WTC11 (cell line): Measurements from ENCODE around the gene SNX8. TPM values are rescaled to one million over a fixed set of nuclear protein-coding genes. Genes with fewer than 3 reads are reported as not detected.
A peak's percentile ranks its signal among the peaks of the same experiment; 100 is the strongest.

Experiments
- ATAC-seq: fragments of 200-7000 bp; cut with Tn5 transposase; 2 replicates; pipeline ENCODE4 v1.10.0; 2021; ENCODE audit warnings: mild to moderate bottlenecking, moderate library complexity
- CTCF ChIA-PET: fragments of 300-600 bp; sonication (Branson Sonifier 250); formaldehyde crosslinking; loops from one replicate; lab custom pipeline; 2021; ENCODE audit warnings: antibody characterized with exemption; lab: Charles Lee
- POLR2A ChIA-PET: fragments of 350-600 bp; sonication (Branson Sonifier 250); formaldehyde crosslinking; loops from one replicate; lab custom pipeline; 2021; ENCODE audit warnings: antibody characterized with exemption; lab: Charles Lee
- DNase-seq: peaks from one replicate; pipeline ENCODE4 v3.0.0; 2021; ENCODE audit warnings: low spot score
- H3K27ac Mint-ChIP-seq: 2 replicates; pipeline ENCODE4 v1.8.0; 2021; ENCODE audit warnings: mixed read lengths
- H3K27me3 Mint-ChIP-seq: 2 replicates; pipeline ENCODE4 v1.8.0; 2021; ENCODE audit warnings: low read depth, mild to moderate bottlenecking, moderate library complexity, mixed read lengths
- H3K36me3 Mint-ChIP-seq: 2 replicates; pipeline ENCODE4 v1.8.0; 2021; ENCODE audit warnings: mixed read lengths
- H3K4me1 Mint-ChIP-seq: 2 replicates; pipeline ENCODE4 v1.8.0; 2022; ENCODE audit warnings: mixed read lengths
- H3K4me3 Mint-ChIP-seq: 2 replicates; pipeline ENCODE4 v1.8.0; 2021; ENCODE audit warnings: mild to moderate bottlenecking, moderate library complexity, mixed read lengths
- H3K9me3 Mint-ChIP-seq: 2 replicates; pipeline ENCODE4 v1.8.0; 2021; ENCODE audit warnings: mixed read lengths
- CREM ChIP-seq: sonication (generic); formaldehyde crosslinking; IDR thresholded peaks from 2 replicates; pipeline ENCODE4 v1.8.1; 2022; ENCODE audit warnings: mild to moderate bottlenecking, missing genetic modification reagents, moderate library complexity
- EMX1 ChIP-seq: fragments of 250-450 bp; sonication (Bioruptor Pico); IDR thresholded peaks from 2 replicates; pipeline ENCODE4 v1.8.0; 2021; ENCODE audit warnings: mild to moderate bottlenecking
- GABPB1 ChIP-seq: sonication (generic); formaldehyde crosslinking; IDR thresholded peaks from 2 replicates; pipeline ENCODE4 v1.8.1; 2023; ENCODE audit warnings: mild to moderate bottlenecking, missing genetic modification reagents
- IRF2 ChIP-seq: sonication (generic); formaldehyde crosslinking; IDR thresholded peaks from 2 replicates; pipeline ENCODE4 v1.8.0; 2022; ENCODE audit warnings: low read depth, missing genetic modification reagents, borderline replicate concordance
- MXD4 ChIP-seq: fragments of 250-450 bp; sonication (Bioruptor Pico); IDR thresholded peaks from 2 replicates; pipeline ENCODE4 v1.8.0; 2021; ENCODE audit warnings: mild to moderate bottlenecking, moderate library complexity, borderline replicate concordance
- MYBL2 ChIP-seq: sonication (generic); formaldehyde crosslinking; IDR thresholded peaks from 2 replicates; pipeline ENCODE4 v1.8.1; 2023; ENCODE audit warnings: mild to moderate bottlenecking, moderate library complexity, missing genetic modification reagents
- NFE2L1 ChIP-seq: sonication (generic); formaldehyde crosslinking; IDR thresholded peaks from 2 replicates; pipeline ENCODE4 v1.8.1; 2023; ENCODE audit warnings: missing genetic modification reagents
- SOX15 ChIP-seq: fragments of 250-450 bp; sonication (Bioruptor Pico); IDR thresholded peaks from 2 replicates; pipeline ENCODE4 v1.9.0; 2021; ENCODE audit warnings: mild to moderate bottlenecking
- ZBTB21 ChIP-seq: sonication (generic); formaldehyde crosslinking; IDR thresholded peaks from 2 replicates; pipeline ENCODE4 v1.8.1; 2023; ENCODE audit warnings: mild to moderate bottlenecking, missing genetic modification reagents, borderline replicate concordance
- total RNA-seq: library from RNA; stranded (reverse); gene quantifications from 3 replicates; pipeline ENCODE4 v1.2.3, GENCODE V29; 2021
- TF ChIP-seq, protein P1 (sequence below): sonication (generic); formaldehyde crosslinking; IDR thresholded peaks from 2 replicates; pipeline ENCODE4 v1.8.0; 2022; ENCODE audit warnings: mild to moderate bottlenecking, missing genetic modification reagents
- TF ChIP-seq, protein P2 (sequence below): sonication (generic); formaldehyde crosslinking; IDR thresholded peaks from 2 replicates; pipeline ENCODE4 v1.8.1; 2022; ENCODE audit warnings: missing genetic modification reagents, borderline replicate concordance
- TF ChIP-seq, protein P3 (sequence below): sonication (generic); formaldehyde crosslinking; IDR thresholded peaks from 2 replicates; pipeline ENCODE4 v1.8.1; 2022; ENCODE audit warnings: low read depth, missing genetic modification reagents, borderline replicate concordance
- TF ChIP-seq, protein P4 (sequence below): sonication (generic); formaldehyde crosslinking; IDR thresholded peaks from 2 replicates; pipeline ENCODE4 v1.8.1; 2022; ENCODE audit warnings: mild to moderate bottlenecking, moderate library complexity, missing genetic modification reagents
- TF ChIP-seq, protein P5 (sequence below): sonication (generic); formaldehyde crosslinking; IDR thresholded peaks from 2 replicates; pipeline ENCODE4 v1.8.1; 2022; ENCODE audit warnings: low read depth, mild to moderate bottlenecking, moderate library complexity, missing genetic modification reagents, borderline replicate concordance
- TF ChIP-seq, protein P6 (sequence below): sonication (generic); formaldehyde crosslinking; IDR thresholded peaks from 2 replicates; pipeline ENCODE4 v1.8.0; 2023; ENCODE audit warnings: missing genetic modification reagents, mild to moderate bottlenecking, borderline replicate concordance

SNX8 gene
- total RNA-seq, 1 experiment from 2014 or later, result 50.8 TPM

DNA sequence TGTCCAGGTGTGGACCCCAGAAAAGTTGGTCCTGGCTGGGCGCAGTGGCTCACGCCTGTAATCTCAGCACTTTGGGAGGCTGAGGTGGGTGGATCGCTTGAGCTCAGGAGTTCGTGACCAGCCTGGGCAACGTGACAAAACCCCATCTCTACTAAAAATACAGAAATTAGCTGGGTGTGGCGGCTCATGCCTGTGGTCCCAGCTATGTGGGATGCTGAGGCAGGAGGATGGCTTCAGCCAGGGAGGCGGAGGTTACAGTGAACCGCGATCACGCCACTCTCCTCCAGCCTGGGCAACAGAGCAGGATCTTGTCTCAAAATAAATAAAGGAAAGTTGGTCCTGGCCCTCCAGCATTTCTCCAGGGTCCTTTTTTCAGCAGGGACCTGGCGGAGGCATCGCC, 70.8 kb downstream of the SNX8 start (continued):
- no peak for TF ChIP-seq GABPB1 (CRISPR knock-in tag)

DNA sequence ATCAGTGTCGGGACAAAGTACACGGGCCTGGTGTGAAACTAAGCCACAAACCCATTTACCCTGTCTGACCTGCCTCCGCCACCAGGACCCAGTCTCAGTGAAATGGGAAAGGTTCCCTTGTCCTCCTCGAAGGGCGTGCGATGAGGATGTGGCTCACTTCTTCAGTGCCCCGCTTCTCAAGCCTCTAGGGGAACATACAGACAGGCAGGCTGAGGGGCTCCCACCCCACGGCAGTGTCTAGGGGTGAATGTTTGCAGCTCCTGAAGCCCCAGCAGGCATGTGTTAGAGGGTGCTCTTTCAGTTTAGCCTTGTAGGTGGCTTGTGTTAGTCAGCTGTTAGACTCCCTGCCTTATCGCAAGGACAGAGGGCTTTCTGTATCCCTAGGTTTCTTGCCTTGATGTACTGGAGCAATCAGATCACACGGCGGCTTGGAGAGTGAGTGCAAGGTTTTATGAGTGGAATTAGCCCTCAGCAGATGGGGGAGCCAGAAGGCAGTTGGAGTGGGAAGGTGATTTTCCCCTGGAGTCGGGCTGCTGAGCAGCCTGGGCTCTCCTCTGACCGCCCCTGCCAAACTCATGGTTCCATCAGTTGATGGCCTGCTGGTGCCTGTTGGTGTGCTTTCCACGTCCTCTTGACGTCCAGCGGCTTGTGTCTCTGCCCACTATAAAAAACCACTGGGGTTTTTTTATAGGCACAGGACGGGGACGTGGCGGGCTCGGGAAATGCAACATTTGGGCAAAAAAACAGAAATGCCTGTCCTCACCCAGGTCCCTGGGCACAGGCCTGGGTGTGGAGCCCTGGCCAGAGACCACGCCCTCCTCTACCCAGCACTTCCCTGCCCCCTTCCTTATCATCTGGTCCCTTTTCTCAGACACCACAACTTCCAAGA, 71.5 kb downstream of the SNX8 start:
- peak; percentile 10 for ATAC-seq
- H3K36me3 Mint-ChIP-seq, result peaks cover 24% of the 10 kb centered on the region
- H3K4me3 Mint-ChIP-seq, result peak overlapping the region; percentile 87
- H3K4me1 Mint-ChIP-seq, result peaks cover 13% of the 10 kb centered on the region
- H3K9me3 Mint-ChIP-seq, result no peaks in the 10 kb centered on the region
- H3K27me3 Mint-ChIP-seq, result no peaks in the 10 kb centered on the region
- H3K27ac Mint-ChIP-seq, result peak overlapping the region; percentile 75
- TF ChIP-seq, protein P1, sequence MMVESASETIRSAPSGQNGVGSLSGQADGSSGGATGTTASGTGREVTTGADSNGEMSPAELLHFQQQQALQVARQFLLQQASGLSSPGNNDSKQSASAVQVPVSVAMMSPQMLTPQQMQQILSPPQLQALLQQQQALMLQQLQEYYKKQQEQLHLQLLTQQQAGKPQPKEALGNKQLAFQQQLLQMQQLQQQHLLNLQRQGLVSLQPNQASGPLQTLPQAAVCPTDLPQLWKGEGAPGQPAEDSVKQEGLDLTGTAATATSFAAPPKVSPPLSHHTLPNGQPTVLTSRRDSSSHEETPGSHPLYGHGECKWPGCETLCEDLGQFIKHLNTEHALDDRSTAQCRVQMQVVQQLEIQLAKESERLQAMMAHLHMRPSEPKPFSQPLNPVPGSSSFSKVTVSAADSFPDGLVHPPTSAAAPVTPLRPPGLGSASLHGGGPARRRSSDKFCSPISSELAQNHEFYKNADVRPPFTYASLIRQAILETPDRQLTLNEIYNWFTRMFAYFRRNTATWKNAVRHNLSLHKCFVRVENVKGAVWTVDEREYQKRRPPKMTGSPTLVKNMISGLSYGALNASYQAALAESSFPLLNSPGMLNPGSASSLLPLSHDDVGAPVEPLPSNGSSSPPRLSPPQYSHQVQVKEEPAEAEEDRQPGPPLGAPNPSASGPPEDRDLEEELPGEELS (CRISPR knock-in tag), result no peak
- no peak for TF ChIP-seq SOX15 (CRISPR knock-in tag)
- TF ChIP-seq, protein P2, sequence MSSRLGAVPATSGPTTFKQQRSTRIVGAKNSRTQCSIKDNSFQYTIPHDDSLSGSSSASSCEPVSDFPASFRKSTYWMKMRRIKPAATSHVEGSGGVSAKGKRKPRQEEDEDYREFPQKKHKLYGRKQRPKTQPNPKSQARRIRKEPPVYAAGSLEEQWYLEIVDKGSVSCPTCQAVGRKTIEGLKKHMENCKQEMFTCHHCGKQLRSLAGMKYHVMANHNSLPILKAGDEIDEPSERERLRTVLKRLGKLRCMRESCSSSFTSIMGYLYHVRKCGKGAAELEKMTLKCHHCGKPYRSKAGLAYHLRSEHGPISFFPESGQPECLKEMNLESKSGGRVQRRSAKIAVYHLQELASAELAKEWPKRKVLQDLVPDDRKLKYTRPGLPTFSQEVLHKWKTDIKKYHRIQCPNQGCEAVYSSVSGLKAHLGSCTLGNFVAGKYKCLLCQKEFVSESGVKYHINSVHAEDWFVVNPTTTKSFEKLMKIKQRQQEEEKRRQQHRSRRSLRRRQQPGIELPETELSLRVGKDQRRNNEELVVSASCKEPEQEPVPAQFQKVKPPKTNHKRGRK (CRISPR knock-in tag), result no peak
- no peak for DNase-seq
- POLR2A ChIA-PET, result interaction anchor here (1.0 kb wide), 1 partner anchor 10 kb away, joined by 8 read pairs; the partner anchor contains the start of gene MAD1L1
- CTCF ChIA-PET, result interaction anchor here (0.5 to 1.8 kb wide), 4 partner anchors 27 to 105 kb away, joined by 3 to 7 read pairs (median 4); no protein-coding TSS in a partner anchor

DNA sequence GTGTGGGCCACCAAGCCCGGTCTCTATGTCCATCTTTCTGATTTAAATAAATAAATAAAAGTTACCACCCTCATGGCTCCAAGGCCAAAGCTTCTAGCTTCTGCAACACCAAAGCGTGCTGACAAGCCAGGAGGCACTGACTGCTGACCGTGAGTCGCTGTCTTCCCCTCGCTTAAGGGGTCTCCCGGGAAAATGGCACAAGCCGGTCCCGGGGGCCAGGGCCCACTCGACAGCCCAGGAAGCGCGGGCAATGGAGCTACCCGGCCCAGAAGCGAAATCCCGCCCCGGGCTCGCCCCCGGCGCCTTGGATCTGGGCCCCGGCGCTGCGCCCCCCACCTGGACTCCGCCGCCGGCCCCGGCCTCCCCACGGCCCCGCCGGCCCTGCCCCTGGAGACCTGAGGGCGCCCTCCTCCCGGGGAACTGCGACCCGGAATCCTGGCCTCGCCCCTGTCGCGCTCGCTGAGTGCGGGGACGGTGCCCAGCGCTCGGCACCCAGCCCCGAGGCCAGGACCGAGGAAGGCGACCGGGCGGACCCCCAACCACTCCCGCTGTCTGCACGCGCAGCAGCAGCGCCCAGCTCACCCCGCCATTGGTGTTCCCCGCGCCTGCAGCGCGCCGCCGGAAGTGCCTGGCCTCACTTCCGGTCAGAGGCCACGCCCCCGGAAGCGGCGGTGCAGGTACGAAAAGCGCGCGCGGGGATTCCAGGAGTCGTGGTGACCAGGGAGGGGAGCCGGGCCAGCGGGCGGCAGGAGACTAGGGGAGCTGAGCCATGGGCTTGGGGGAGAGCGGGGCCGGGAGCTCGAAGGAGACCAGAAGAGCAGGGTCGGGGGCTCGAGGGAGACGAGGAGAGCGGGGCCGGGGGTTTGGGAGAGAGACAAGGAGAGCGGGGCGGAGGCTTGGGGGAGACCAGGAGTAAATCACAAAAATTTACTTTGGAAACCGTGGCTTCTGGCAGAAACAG, 72.4 kb downstream of the SNX8 start, which contains the start of the genes MRM2 and NUDT1:
Gene MRM2 (minus strand): TSS at position 626 of the 961 bp plus-strand sequence. CDS start 36 bp downstream, at position 590.
Gene NUDT1 (plus strand): TSS at position 647 of the 961 bp plus-strand sequence. CDS start 2,349 bp downstream, outside the sequence.
- DNase-seq (peak; percentile 87), ATAC-seq (peak; percentile 79)
- no peaks in the 10 kb centered on the region for H3K9me3 Mint-ChIP-seq
- peaks cover 31% of the 10 kb centered on the region for H3K36me3 Mint-ChIP-seq
- H3K4me3 Mint-ChIP-seq, result peak within 1 kb of the TSS; percentile 87
- H3K27ac Mint-ChIP-seq, result peak within 1 kb of the TSS; percentile 75; the same call in 1 of the 2 replicates
- H3K27me3 Mint-ChIP-seq, result no peaks in the 10 kb centered on the region
- peaks cover 13% of the 10 kb centered on the region for H3K4me1 Mint-ChIP-seq
- CTCF ChIA-PET, result interaction anchor here (0.5 to 1.8 kb wide), 7 partner anchors 9 to 108 kb away, joined by 3 to 7 read pairs (median 3); partner anchors contain the start of gene MAD1L1
- POLR2A ChIA-PET, result interaction anchor here (1.0 kb wide), 1 partner anchor 9 kb away, joined by 8 read pairs; the partner anchor contains the start of gene MAD1L1
- TF ChIP-seq, protein P3, sequence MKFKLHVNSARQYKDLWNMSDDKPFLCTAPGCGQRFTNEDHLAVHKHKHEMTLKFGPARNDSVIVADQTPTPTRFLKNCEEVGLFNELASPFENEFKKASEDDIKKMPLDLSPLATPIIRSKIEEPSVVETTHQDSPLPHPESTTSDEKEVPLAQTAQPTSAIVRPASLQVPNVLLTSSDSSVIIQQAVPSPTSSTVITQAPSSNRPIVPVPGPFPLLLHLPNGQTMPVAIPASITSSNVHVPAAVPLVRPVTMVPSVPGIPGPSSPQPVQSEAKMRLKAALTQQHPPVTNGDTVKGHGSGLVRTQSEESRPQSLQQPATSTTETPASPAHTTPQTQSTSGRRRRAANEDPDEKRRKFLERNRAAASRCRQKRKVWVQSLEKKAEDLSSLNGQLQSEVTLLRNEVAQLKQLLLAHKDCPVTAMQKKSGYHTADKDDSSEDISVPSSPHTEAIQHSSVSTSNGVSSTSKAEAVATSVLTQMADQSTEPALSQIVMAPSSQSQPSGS, result no peak
- TF ChIP-seq MYBL2 (CRISPR knock-in tag) (peak; percentile 81), EMX1 (no peak), CREM (0 out of 2 replicates have a peak, but pooled peaks have one; percentile 52), MXD4 (CRISPR knock-in tag) (no peak), NFE2L1 (CRISPR knock-in tag) (peak; percentile 81; the same call in 1 of the 2 replicates), ZBTB21 (CRISPR knock-in tag) (peak; percentile 83), IRF2 (no peak)
- TF ChIP-seq, protein P4, sequence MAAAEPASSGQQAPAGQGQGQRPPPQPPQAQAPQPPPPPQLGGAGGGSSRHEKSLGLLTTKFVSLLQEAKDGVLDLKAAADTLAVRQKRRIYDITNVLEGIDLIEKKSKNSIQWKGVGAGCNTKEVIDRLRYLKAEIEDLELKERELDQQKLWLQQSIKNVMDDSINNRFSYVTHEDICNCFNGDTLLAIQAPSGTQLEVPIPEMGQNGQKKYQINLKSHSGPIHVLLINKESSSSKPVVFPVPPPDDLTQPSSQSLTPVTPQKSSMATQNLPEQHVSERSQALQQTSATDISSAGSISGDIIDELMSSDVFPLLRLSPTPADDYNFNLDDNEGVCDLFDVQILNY, result peak; percentile 96
- TF ChIP-seq, protein P5, sequence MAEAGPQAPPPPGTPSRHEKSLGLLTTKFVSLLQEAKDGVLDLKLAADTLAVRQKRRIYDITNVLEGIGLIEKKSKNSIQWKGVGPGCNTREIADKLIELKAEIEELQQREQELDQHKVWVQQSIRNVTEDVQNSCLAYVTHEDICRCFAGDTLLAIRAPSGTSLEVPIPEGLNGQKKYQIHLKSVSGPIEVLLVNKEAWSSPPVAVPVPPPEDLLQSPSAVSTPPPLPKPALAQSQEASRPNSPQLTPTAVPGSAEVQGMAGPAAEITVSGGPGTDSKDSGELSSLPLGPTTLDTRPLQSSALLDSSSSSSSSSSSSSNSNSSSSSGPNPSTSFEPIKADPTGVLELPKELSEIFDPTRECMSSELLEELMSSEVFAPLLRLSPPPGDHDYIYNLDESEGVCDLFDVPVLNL (CRISPR knock-in tag), result peak; percentile 90
- TF ChIP-seq, protein P6, sequence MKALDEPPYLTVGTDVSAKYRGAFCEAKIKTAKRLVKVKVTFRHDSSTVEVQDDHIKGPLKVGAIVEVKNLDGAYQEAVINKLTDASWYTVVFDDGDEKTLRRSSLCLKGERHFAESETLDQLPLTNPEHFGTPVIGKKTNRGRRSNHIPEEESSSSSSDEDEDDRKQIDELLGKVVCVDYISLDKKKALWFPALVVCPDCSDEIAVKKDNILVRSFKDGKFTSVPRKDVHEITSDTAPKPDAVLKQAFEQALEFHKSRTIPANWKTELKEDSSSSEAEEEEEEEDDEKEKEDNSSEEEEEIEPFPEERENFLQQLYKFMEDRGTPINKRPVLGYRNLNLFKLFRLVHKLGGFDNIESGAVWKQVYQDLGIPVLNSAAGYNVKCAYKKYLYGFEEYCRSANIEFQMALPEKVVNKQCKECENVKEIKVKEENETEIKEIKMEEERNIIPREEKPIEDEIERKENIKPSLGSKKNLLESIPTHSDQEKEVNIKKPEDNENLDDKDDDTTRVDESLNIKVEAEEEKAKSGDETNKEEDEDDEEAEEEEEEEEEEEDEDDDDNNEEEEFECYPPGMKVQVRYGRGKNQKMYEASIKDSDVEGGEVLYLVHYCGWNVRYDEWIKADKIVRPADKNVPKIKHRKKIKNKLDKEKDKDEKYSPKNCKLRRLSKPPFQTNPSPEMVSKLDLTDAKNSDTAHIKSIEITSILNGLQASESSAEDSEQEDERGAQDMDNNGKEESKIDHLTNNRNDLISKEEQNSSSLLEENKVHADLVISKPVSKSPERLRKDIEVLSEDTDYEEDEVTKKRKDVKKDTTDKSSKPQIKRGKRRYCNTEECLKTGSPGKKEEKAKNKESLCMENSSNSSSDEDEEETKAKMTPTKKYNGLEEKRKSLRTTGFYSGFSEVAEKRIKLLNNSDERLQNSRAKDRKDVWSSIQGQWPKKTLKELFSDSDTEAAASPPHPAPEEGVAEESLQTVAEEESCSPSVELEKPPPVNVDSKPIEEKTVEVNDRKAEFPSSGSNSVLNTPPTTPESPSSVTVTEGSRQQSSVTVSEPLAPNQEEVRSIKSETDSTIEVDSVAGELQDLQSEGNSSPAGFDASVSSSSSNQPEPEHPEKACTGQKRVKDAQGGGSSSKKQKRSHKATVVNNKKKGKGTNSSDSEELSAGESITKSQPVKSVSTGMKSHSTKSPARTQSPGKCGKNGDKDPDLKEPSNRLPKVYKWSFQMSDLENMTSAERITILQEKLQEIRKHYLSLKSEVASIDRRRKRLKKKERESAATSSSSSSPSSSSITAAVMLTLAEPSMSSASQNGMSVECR (CRISPR knock-in tag), result peak; percentile 78; the same call in 1 of the 2 replicates
